HG03457 (cell line): ENCODE data around the gene GNRH2.
"Not testable (repeated sequence)": the region's sequence is repeated elsewhere in the genome, so short reads cannot be mapped to it uniquely, and the experiment has no call there.

Experiments used
- ATAC-seq: cut with Tn5 transposase; IDR thresholded peaks from one replicate; pipeline ENCODE4 v1.9.1; 2021; ENCODE audit warnings: moderate number of reproducible peaks; ENCODE audit not compliant: unreplicated experiment

GNRH2 gene

GRCh38 chr20:3041854-3042409 is 1.5 kb upstream of the GNRH2 start:
- no peak for ATAC-seq

- ATAC-seq, result no peak
Observed at GRCh38 chr20:3042625-3043024, 797 bp upstream of the GNRH2 start.

GRCh38 chr20:3044336-3044965 is 1.0 kb downstream of the GNRH2 start:
- ATAC-seq, result no peak

GRCh38 chr20:3045042-3045815 is 1.8 kb downstream of the GNRH2 start:
- ATAC-seq, result peak; percentile 26

DNA sequence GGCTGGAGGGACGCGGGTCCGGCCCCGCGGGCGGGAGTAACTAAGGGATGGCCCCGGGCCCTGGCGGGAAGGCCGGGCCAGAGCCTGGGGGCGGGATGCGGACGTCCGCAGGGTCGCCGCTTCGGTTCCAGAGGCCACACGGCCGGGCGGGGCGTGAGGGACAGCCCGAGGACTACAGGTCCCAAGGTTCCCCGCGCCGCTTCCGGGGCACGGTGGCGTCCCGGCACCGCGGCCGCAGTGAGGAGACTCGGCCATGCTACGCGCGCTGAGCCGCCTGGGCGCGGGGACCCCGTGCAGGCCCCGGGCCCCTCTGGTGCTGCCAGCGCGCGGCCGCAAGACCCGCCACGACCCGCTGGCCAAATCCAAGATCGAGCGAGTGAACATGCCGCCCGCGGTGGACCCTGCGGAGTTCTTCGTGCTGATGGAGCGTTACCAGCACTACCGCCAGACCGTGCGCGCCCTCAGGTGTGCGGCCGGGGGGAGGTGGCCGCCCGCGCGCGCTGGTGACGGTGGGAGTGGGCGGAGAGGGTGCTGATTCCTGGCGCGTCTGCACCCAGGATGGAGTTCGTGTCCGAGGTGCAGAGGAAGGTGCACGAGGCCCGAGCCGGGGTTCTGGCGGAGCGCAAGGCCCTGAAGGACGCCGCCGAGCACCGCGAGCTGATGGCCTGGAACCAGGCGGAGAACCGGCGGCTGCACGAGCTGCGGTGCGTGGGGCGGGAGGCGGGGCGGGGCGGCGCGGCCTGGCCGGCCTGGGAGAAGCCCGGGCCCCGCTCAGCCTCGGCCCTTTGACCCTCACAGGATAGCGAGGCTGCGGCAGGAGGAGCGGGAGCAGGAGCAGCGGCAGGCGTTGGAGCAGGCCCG is 2.6 kb downstream of the GNRH2 start, which contains the start of gene MRPS26:
MRPS26 (plus strand) TSS at position 237 of the 861 bp plus-strand sequence; CDS start at position 254, 17 bp downstream.
- peak; percentile 76 for ATAC-seq

DNA sequence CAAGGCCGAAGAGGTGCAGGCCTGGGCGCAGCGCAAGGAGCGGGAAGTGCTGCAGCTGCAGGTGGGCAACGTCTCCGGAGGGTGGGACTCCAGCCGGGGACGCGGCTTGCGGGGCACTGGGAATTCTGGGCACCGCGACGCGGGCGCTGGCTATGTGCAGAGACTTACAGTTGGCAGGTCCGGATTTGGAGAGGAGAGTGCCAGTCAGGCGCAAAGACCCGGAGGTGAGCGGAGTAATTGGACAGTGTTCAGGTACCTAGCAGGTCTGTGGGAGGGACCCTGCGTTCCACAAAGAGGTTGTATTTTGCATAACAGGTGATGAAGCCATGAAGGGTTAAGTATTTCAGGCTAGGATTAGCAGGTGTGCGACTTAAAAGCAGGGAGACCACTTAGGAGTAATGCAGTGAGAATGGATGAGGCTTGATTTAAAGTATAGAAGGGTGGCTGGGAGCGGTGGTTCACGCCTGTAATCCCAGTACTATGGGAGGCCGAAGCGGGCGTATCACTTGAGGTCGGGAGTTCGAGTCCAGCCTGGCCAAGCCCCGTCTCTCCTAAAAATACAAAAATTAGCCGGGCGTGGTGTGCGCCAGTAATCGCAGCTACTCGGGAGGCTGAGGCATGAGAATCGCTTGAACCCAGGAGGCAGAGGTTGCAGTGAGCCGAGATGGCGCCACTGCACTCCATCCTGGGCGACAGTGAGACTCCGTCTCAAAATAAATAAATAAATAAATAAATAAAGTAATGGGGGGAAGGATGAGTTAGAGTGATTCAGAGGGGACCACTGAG is 3.4 kb downstream of the GNRH2 start:
- peak; percentile 6 for ATAC-seq

GRCh38 chr20:3047486-3048419 is 4.3 kb downstream of the GNRH2 start:
- ATAC-seq, result no peak

- no peak for ATAC-seq
Observed at GRCh38 chr20:3051385-3052019, 8.1 kb downstream of the GNRH2 start.

DNA sequence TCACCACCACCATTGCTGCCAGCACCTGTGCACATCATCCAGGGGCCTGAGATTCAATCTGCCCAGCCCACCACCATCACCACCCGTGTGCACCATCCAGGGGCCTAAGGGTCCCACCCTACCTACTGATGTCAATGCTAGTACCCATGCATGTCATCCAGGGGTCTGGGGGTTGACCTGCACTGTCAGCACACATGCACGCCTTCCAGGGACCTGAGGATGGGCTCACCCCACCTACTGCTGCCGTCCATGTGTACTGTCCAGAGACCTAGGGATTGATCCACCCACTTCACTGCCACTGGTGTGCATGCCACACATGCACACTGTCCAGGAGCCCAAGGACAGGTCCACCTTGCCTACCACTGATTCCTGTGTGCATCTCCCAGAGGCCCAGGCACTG is 16.1 kb downstream of the GNRH2 start:
- ATAC-seq, result no peak

GRCh38 chr20:3064119-3064518 is 20.7 kb downstream of the GNRH2 start:
- ATAC-seq, result not testable (repeated sequence)

DNA sequence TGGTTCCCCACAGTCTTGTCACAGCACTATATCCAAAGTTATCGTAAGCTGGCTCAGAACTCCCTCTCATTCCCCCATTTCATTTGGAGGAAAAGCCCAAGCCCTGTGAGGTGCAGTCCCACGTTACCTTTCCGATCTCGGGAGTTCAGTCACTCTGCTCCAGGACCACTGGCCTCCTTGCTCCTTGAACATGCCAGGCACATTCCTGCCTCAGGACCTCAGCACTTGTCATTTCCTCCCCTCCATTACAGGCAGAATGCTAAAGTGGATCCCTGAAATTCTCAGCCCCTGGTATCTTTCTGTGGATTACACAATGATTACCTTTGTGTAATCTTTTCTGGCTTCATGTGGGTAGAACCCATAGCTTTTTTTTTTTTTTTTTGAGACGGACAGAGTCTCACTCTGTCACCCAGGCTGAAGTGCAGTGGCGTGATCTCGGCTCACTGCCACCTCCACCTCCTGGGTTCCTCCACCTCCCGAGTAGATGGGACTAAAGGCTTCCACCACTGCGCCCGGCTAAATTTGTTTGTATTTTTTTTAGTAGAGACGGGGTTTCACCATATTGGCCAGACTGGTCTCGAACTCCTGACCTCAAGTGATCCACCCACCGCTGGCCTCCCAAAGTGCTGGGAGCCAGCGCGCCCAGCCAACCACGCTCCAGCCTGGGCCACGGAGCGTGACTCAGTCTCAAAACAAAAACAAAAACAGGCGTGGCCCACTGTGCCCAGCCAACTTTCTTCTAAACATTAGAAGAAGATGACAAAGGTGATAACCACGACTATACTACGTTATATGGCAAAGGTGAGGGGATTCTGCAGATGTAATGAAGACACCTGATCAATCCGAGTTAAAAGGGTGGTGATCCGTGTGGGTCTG is 24.0 kb downstream of the GNRH2 start:
- no peak for ATAC-seq

DNA sequence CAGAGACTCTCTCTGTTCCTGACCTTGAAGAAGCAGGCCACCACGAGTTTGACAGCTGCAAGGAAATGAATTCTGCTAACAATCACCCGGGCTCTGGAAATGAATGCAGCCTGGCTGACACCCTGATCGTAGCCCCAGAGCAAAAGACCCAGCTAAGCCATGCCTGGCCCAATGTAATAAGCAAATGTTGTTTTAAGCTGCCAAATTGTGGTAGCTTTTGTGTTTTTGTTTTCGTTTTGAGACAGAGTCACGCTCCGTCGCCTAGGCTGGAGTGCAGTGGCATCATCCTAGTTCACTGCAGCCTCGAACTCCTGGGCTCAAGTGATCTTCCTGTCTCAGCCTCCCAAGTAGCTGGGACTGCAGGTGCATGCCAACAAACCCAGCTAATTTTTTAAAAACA is 24.7 kb downstream of the GNRH2 start:
- no peak for ATAC-seq

DNA sequence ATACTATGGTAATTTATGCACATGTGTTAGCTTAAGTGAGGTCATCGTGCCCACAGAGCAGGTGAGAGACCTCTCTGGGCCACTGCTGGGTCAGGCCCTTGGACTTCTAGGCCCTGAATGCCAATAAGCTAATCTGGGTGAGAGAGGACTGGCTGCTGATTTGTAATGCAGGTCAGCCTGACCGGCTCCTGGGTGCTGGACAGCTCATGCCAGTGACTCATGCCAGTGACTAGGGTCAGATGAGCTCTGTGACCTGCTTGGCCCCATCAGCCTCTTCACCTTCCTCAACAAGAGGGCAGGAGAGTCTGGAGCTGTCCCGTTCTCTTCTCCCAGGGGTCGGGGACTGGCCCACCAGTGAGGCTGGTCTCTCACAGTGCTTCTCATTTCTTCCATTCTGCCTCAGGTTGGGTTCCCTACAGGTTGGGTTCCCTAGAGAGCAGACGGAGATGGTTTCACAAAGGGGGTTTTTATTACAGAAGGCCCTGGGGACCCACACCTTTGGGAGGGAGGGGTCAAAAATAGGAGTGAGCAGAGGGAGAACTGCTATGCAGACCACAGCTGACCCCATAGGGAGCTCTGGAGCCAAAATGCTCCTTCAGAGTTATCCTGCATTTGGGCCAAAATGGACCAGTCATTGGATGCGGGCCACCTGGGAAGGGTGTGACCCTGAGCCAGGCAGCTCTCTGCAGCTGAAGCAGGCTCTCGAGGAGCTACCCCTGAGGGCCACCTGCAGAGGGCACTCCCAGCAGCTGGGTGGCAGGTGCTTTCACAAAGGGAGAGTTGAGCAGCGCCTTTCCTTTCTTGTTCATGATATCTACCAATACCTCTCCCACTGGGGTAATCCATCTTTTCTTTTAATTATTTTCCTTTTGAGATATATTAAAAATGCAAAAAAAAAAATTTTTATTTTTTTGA is 25.8 kb downstream of the GNRH2 start:
- no peak for ATAC-seq

- no peak for ATAC-seq
Observed at GRCh38 chr20:3070725-3071124, 27.3 kb downstream of the GNRH2 start.

DNA sequence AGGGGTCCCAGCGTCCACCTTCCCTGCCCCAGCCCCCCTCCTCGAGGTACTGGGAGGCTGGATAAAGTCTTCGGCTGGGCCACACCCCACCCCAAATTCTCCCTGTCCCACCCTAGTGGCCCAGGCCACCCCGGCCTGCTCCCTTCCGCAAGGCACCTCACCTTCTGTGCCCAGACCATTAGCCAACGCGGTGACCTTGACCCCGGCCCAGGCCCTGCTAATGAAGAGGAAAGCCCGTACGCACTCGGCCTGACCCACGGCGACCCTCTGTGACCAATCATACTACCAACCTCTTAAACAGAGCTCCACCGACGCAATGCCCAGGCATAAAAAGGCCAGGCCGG is 27.8 kb downstream of the GNRH2 start:
- no peak for ATAC-seq

GRCh38 chr20:3071610-3072529 is 28.4 kb downstream of the GNRH2 start, which contains the start of gene OXT:
Gene OXT, plus strand, starts transcription at chr20:3071620. Its CDS starts 36 bp downstream, at chr20:3071656.
- ATAC-seq, result no peak
